Inferior parietal cortex (tissue), 1 donor: ENCODE data around the gene KRTCAP2.
A peak's percentile ranks its signal among the peaks of the same experiment; 100 is the strongest.
"Not testable (repeated sequence)": the region's sequence is repeated elsewhere in the genome, so short reads cannot be mapped to it uniquely, and the experiment has no call there.

Experiments used
- DNase-seq: peaks from one replicate; pipeline ENCODE4 v3.0.0-alpha.2; 2016; ENCODE audit errors: extremely low spot score

Gene KRTCAP2

DNA sequence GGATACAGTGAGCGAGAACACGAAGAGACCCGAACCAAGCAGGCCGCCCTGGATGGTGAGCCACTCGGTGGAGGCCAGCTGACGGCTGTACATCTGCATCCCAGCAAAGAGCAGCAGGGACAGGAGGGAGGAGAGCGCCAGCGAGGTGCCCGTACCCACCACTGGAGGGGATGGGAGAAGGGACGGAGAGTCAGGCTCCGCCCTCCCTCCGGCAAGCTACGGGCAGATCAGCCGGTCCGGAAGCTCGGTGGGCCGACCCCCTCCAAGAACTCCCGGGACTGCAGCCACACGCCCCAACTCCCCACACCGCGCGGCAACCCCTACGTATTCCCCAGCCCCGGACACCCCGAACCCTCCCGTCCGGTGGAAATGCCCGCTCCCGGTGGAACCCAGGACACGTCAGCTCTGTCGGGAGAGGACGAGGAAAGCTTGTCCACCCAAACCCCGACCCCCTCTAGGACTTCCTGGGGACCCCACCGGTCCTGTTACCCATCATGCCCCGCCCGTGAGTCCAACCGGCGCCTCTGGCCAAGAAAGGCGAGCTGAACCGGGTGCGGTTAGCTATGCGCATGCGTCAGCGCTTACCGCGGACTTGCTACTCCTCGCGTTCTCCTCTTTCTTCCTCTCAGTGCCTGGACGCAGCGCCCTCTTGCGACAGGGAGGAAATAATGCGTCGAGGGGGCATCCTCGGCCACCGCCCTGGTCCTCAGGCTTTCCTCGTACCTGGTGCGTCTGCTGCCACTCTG is at the start of gene KRTCAP2:
KRTCAP2 (minus strand) TSS at position 573 of the 746 bp plus-strand sequence; CDS start at position 493, 80 bp downstream.
- DNase-seq, result peak; percentile 97

DNA sequence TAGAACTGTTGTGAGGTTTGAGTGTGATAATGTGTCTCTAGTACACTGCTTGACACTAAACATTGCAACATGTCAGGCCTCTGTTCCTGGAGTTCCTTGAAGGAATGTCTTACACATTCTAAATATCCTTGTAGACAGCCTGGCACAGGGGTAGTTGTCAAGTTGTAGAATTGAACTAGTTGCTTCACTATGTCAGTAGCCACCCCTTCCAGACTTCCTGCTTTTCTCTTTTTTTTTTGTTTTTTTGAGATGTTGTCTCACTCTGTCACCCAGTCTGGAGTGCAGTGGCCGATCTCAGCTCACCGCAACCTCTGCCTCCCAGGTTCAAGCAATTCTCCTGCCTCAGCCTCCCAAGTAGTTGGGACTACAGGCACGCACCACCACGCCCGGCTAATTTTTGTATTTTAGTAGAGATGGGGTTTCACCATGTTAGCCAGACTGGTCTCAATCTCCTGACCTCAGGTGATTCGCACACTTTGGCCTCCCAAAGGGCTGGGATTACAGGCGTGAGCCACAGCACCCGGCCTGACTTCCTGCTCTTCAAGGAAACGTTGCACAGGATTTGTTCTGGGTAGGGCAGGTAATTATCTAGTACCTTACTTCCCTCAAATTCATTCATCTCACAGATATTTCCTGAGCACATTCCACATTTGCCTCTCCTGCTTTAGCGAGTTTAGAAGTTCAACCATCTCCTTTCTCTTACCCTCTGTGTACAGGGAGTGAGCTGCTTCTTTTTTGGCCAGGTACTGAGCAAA is 47.3 kb upstream of the KRTCAP2 start:
- not testable (repeated sequence) for DNase-seq

DNA sequence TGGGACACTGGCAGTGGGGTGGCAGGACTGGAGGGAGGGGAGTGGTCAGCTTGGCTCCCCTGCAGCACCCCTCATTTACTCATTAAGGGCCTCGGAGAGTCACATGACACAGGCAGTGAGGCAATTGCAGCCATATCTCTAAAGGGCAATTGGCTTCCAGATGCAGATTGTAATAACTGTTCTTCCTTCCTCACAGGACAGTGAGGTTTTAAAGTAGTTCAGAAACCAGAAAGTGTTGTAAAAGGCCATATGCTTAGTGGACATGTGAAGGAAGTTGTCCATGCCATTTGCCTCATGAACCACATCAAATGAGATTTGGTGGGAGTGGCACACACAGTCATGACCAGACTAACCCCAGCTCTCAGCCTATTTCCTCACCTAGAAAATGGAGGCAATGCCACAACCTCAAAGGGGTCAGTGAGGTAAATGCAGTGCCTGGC is 46.5 kb upstream of the KRTCAP2 start:
- peak; percentile 84 for DNase-seq

DNA sequence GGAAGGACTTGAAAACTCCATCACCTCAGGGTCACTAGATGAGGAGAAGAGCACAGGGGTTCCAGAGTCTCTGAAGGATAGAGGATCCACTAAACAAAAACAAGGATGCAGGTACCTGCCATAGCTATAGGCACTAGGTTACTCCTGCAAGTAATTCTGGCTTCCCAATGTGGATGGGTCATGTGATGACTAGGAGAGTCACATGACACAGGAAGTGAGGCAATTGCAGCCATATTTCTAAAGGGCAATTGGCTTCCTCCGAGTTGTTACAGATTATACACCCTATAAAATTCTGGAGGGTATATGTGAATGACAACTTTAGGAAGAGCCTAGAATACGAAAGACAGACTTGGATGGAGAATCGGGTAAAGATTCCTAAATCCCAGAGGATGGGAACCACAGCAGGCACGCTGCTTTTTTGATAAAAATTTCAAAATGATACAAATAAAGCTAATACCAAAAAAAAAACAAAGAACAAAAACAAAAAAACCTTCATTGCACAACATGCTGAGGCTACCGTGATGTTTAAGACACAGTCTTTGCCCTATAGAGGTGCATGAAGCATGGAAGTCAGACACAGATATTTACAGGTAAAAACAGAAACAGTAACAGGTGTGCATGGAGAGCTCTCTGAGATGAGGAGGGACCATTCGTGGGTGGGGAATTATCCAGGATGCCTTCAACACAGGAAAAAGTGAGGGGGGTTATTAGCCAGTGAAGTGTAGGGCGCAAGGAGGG is 45.9 kb upstream of the KRTCAP2 start:
- DNase-seq, result peak; percentile 98

DNA sequence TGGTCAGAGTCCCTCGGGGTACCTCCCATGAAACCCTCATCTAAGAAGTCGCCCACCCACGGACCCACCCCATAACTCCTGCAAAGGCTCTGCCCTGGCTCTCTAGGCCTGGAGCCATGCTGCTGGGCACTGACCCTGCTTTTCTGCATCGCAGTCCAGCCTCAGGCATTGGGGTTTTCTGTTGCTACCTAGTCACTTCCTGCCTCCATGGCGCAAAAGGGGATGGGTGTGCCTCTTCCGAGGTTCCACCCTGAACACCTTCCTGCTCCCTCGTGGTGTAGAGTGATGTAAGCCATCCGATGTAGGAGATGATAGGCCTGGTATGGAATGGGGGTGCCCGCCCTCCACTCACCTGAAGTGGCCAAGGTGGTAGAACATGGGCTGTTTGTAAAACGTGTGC is 41.6 kb upstream of the KRTCAP2 start:
- DNase-seq, result not testable (repeated sequence)

DNA sequence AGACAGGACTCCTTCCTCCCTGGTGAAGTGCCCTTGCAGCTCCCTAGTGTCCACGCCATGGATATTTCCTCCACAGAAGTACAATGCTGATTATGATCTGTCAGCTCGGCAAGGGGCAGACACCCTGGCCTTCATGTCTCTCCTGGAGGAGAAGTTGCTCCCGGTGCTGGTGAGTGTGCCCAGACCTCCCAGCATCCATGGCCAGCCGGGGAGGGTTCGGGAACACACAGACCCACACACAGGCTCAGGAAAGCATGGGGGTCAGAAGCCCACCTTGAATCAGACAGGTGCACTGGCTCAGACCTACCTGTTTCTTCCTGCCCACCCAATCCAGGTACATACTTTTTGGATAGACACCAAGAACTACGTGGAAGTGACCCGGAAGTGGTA is 38.9 kb upstream of the KRTCAP2 start:
- DNase-seq, result not testable (repeated sequence)

DNA sequence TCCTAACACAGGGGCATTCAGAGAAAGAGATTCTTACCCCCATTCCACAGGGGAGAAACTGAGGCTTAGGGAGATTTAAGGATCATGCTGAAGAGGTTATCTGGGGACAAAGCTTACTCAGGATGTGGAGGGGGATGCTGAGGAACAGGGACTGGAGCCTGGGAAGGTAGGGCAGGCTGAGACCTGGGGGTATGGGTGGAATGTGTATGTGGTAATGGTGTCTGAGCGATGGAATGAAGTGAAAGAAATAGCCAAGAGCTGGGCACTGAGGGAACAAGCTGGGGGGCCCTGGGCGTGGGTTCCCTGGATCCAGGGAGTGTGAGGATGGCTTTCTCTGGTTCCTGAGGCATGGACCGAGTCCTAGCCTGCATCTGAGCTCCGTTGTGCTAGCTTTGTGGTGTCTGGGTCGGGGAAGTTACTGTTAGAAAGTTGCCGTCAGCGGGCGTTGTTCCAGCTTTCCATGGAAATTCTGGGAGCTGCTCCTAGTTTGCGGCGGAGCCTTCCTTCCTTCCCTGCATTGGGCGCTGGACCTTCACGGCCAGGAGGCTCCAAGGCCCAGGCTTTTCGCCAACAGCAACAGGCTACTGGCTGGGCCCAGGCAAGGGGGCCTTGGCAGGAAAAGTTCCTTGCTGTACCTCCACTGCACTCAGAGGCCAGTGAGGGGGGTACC is 38.4 kb upstream of the KRTCAP2 start:
- not testable (repeated sequence) for DNase-seq

DNA sequence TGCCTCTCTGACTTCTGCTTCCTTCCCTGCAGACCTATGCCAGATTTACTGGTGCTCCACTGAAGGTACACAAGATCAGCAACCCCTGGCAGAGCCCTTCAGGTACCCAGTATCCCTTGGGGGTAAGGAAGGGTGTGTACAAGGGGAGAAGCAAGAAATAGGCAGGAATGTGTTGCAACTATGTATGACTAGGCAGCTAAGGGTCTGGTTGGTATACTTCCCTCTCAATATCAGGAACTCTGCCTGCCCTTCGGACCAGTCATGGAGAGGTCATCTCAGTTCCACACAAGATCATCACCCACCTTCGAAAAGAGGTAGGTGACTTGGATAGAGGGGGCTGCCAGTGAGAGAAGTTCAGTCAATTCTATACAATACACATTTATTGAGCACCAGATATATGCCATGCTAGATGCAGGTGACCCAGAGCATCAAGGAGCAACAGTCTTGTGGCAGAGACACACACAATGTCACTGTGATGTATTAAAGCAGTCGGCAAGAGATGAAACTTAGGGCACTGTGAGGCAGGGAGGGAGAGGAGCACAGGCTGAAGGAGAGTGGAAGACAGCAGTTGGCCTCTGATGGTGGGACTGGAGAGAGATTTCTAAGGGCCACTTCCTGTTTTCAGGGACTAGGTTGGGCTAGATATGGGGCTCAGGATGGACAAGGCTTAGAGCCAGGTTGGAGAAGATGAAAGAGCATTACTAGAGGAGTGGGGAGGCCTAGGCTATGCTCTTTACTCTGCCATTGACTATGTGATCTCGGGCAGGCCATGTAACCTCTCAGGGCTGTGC is 37.4 kb upstream of the KRTCAP2 start:
- no peak for DNase-seq

DNA sequence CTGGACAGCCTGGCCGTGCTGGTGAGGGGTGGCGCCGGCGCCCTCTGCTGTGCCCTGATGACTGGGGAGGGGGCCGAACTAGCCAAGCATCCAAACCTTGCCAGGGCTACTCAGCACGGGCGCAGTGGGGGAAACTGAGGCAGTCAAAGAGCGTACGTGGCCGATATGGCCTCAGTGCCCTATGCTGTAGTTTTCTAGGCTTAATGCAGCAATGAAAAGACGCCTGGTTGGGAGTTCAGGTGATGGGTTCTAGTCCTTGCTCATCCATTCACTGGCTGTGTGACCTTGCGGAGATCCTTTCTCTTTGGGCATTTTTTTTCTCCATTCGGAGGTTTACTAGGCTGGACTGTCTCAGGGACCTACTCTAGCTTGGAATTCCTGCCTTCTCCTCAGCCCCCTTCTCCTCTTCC is 36.2 kb upstream of the KRTCAP2 start:
- DNase-seq, result no peak

DNA sequence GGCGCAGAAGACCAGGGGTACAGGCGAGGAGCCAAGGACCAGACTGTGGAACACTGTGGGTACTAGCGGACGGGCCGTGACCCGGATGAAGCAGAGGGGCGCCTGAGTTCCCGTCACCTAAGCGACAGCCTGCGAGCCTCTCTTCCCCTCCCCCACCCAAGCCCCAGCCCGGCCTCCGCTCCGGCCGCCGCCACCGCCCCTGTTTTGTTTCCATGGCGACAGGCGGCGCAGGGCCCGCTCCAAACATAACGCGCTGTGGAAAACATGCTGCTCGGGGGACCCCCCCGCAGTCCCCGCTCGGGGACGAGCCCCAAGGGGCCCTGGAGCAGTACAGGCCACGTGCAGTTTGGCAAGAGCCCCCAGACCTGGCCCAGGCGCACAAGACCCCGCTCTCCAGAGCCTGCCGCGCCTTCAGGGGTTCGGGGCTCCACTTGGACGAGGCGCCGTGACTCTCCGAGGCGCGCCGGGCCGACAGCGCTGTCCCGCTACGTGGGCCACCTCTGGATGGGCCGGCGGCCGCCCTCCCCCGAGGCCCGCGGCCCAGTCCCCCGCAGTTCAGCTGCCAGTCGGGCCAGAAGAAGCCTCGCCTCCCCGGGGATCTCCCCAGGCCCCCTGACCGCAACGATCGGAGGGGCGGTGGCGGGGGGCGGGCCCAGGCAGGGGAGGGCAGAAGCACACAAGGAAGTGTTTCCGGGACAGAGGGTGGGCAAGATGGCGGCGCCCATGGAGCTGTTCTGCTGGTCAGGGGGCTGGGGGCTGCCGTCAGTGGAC is 35.6 kb upstream of the KRTCAP2 start, which contains the start of gene MTX1:
MTX1 (plus strand) TSS at position 155 of the 771 bp plus-strand sequence; CDS start at position 265, 110 bp downstream.
- DNase-seq, result peak; percentile 81

DNA sequence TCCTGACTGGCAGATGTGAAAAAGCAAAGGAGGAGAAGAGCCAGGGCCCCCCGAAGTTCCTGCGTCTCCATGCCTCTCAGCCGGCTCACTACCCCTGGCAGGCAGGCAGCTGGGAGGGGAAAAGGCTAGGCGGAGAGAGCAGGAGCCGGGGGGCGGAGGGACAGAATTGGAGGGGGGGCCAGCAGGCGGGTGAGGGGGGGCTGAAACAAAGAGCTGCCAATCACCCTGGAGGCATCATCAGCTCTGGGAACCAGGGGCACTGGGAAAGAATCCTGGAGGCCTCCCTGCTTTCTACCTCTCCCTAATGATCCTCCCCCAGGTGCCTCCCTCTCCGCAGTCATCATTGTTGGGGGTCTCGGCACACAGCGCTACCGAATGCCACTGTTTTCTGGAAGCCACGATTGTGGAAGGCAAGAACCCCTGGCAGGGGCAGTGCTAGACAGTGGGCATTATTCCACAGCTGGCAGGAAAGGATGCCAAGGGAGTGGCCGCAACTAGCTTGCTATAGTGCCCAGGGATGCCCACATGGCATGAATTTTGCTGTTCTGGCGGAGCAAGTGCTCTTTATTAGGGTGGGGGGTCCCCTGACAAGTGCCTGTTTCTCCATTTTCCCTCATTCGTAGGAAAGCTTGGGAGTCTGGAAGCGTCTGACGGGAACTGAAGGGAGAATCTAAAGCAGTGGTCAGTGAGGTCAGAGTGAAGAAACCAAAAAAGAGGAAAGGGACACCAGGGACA is 34.9 kb upstream of the KRTCAP2 start, which contains the start of gene THBS3:
THBS3 (minus strand) TSS at position 92 of the 735 bp plus-strand sequence; CDS start at position 71, 21 bp downstream.
- no peak for DNase-seq

DNA sequence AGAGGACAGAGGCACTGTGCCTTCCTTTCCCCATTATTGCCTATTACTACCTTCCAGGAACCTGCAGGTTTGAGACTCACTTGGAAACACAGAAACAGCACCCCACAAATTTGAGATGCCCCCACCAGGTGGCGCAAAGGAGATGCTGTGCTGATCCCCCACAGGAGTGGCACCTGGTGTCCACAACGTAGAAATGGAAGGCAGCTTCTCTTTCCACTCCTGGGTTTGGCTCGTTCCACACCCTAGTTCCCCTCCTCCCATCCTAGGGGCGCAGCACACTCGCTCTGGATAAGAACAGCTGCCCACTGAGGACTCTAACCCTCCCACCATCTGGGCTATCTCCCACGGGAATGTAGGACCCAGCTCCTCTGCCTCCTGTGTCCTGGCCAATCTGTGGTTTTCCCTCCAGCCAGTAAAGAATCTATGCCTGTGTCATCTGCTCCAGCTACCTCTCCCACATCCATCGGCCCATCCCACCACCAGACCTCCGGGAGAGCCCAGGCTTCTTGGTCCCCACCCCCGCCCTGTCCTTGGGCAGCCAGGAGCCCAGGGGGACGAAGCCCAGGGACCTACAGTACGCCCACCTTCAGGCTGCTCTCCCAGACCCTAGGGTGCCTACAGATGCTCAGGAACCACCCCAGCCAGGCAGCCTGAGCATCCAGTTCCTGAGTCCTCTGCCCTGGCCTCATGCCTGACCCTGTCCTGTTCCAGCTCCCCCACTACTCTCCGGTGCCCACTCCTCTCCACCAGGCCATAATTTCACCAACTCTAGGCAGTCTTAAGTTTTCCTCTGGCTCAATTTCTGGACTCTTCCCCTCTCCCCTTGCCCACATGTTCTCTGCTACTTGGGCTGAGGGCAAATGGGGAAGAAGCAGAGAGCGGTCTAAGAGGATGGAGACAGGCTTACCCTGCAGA is 34.0 kb upstream of the KRTCAP2 start:
- DNase-seq, result peak; percentile 83

DNA sequence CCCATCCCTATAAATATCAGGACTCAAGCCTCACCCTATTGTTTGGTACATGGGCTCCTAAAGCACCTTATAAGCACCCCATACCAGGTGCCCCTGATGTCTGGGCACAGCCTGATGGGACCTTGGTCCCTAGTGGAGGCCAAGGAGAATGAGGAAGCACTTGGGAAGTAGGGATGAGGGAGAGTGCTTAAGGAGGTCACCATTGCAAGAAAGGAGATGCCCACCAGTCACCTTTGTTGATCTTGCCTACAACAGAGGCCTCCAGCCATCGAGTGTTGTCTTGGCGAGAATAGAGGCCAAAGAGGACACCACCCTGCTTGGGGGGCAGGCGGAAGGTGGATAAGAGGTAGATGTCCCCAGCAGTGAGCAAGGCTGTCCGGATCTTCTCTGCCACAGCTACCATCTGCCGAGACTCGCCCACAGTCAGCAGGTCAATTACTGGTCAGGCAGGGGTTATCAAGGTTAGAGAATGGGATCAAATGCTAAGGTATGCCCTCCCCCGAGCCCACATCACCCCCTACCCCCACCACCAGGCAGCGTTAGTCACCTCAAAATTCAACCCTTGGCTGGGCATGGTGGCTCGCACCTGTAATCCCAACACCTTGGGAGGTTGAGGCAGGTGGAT is 33.0 kb upstream of the KRTCAP2 start:
- DNase-seq, result no peak

DNA sequence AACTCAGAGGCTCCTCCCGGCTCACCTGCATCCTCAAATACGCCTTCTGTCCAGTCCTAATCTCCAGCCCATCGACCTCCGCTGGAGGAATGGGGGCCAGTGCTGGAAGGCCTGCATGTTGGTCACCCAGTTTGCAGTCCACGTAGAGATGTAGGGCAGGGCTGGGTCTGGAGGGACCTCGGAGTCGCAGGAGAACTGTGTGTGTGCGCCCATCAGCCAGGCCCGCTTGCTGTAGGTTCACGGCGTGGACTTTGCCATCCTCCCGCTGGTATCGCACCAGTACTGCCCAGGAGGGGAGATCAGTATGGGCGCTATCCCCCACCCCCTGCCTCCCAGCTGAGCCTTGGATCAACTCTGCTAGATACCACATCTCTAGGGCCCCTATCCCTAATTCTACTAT is 31.9 kb upstream of the KRTCAP2 start:
- DNase-seq, result no peak

DNA sequence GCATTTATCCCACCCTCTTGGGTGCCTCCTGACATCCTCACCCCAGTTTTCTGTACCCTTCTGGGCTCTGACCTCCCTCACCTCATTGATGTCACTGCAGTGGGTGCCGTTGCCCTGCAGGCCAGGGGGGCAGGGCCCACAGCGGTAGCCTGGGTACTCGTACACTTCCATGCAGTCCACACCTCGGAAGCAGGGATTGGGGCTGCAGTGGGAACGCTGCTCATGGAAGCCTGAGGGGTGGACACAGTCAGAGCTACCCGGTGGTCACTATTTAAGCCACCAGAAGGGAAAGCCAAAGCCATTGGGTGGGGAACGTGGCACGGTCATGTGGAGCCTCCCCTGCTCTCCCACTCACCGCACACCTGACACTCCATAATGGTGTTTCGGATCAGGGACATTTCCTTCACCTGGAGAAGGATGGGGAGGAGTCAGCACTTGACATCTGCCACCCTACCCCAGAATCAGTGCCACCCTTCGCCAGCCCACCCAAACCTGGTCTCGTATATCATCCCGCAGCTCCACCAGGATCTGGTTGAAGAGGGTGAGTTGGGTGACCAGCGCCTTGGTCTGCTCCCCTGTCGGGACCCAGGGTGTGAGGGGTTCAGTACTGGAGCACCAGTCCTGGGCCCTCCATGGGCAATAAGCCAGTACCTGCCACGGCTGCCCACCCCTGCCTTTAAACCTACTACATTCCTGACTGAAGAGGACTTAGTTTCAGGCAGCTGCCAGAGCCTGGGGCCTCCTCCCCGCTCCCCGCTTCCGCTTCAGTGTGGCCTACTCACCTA is 29.8 kb upstream of the KRTCAP2 start:
- DNase-seq, result no peak

DNA sequence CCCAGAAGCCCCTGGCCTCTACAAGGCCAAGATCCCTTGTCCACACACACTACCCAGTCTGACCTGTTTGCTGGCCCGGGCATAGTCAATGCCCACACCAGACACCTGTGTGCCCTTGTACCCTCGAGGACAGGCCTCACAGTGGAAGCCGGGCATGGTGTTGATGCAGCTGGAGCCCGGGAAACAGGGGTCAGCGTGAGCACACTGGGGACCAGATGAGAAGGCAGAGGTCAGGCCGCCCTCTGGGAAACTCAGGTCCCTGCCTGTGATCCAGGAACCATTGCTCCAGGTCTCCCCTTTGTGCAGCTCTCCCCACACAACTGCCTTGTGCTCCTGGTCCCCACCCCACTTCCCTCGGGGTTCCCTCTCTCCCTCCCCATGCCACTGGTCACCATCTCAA is 29.1 kb upstream of the KRTCAP2 start:
- no peak for DNase-seq

DNA sequence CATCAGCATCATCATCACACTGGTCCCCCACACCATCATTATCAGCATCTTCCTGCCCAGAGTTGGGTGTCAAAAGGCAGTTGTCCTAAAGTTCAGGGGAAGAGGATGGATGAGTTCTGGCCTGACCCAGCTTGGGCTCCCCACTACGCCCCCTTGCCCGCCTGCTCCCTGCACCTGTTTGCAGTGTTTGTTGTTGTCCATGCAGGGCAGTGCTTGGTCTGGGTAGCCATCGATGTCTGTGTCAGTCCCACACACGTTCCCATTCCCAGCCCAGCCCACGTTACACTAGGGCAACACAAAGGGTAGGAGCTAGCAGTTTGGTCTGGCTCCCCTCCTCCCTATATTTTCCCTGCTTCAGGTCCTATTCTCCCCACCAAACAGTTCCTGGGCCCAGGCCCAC is 27.8 kb upstream of the KRTCAP2 start:
- no peak for DNase-seq
